Astrocyte of the spinal cord (primary cell): ENCODE data around the gene NUMB.

Experiments used
- DNase-seq: peaks from one replicate; pipeline ENCODE4 v3.0.0; 2011; ENCODE audit warnings: low read depth, low spot score
- H3K4me3 ChIP-seq: 2 replicates; pipeline ENCODE4 v1.5.1; 2011; ENCODE audit warnings: low read depth, mild to moderate bottlenecking, low read length, moderate library complexity
- CTCF ChIP-seq: IDR thresholded peaks from 2 replicates; pipeline ENCODE4 v1.5.1; 2012; ENCODE audit warnings: low read depth, mild to moderate bottlenecking, low read length, inconsistent platforms
- in situ Hi-C: cut with HindIII; loops from 2 replicates; pipeline ENCODE4 v1.10.0; 2017; ENCODE audit warnings: low sequenced_read_pairs

The NUMB gene

GRCh38 chr14:73474952-73475351, 16.6 kb upstream of the NUMB start:
- in situ Hi-C loops = loop anchor here (25.0 kb wide), 1 partner anchor 188 kb away; no protein-coding TSS in a partner anchor
- TF ChIP-seq CTCF = no peak
- H3K4me3 ChIP-seq = no peak overlapping the region
- DNase-seq = no peak

- no peak overlapping the region for H3K4me3 ChIP-seq
- in situ Hi-C loops = loop anchor here (25.0 kb wide), 1 partner anchor 185 kb away; no protein-coding TSS in a partner anchor
- TF ChIP-seq CTCF = peak; percentile 56
- peak; percentile 77 for DNase-seq
These were observed 14.1 kb upstream of the NUMB start for GRCh38 chr14:73472185-73473114.

GRCh38 chr14:73471582-73472184, 13.3 kb upstream of the NUMB start:
- no peak for TF ChIP-seq CTCF
- in situ Hi-C loops = loop anchor here (25.0 kb wide), 1 partner anchor 184 kb away; no protein-coding TSS in a partner anchor
- no peak overlapping the region for H3K4me3 ChIP-seq
- no peak for DNase-seq

- no peak for TF ChIP-seq CTCF
- no peak for DNase-seq
- in situ Hi-C loops = loop anchor here (25.0 kb wide), 1 partner anchor 182 kb away; no protein-coding TSS in a partner anchor
- no peak overlapping the region for H3K4me3 ChIP-seq
These were observed 10.6 kb upstream of the NUMB start for GRCh38 chr14:73468828-73469375.

GRCh38 chr14:73467800-73468199, 9.5 kb upstream of the NUMB start:
- DNase-seq = no peak
- in situ Hi-C loops = loop anchor here (25.0 kb wide), 1 partner anchor 180 kb away; no protein-coding TSS in a partner anchor
- H3K4me3 ChIP-seq = no peak overlapping the region
- TF ChIP-seq CTCF = no peak

- peak; percentile 61 for DNase-seq
- in situ Hi-C loops = loop anchor here (25.0 kb wide), 1 partner anchor 180 kb away; no protein-coding TSS in a partner anchor
- TF ChIP-seq CTCF = no peak
- no peak overlapping the region for H3K4me3 ChIP-seq
These were observed 9.0 kb upstream of the NUMB start for GRCh38 chr14:73467377-73467776.
